HG03575 (cell line): Measurements from ENCODE around the gene ROPN1B.
"Not testable (repeated sequence)": the region's sequence is repeated elsewhere in the genome, so short reads cannot be mapped to it uniquely, and the experiment has no call there.

ENCODE experiments used
- ATAC-seq: cut with Tn5 transposase; IDR thresholded peaks from one replicate; pipeline ENCODE4 v1.9.1; 2021; ENCODE audit not compliant: unreplicated experiment, insufficient number of reproducible peaks, low FRiP score; ENCODE audit errors: extremely low read depth

Gene ROPN1B

DNA sequence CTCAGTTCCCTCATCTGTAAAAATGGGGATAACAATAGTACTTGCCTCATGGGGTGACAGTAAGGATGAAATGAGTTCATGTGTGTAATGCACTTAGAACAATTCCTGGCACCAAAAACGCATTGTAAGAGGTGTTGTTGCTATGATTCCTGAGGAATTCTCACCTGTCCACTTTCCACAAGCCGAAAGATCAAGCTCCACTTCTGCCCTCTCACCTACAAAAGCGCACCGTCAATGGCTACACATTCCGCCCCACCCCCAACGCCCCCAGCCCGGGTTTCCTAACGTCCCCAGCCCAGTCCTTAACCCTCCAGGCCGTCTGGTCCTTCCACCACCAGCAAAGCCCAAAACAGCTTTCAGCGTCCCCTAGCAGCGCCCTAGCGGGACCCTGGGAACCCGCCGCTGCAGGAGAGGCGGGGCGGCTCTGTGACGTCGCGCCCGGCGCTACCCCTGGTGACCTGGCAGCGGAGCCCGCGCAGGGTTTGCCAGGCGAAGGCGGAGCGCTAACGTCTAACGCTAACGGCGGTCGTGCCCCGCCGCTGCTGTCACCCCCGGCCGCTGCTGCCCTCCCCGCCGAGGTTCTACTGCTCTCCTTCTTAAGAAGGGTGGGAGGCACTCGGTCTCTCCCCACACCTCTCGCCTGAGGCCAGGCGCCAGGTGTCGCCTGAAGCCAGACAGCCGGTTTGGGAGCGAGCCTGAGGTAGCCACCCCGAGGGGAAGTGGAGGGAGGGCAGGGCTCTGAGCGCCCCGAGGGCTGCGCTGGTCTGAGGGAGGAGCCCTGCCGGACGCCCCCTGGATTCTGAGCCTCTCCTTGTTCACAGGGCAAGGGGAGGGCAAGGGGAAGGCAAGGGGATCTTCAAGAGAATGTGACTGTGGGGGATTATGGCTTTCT, at the start of gene ROPN1B:
Gene ROPN1B, plus strand, starts transcription at position 478 of the 892 bp plus-strand sequence. CDS start 2,877 bp downstream, outside the sequence.
- not testable (repeated sequence) for ATAC-seq

- ATAC-seq, result not testable (repeated sequence)
Observed at GRCh38 chr3:125920191-125920590, 48.8 kb upstream of the ROPN1B start.

GRCh38 chr3:125920751-125921279, 48.2 kb upstream of the ROPN1B start:
- not testable (repeated sequence) for ATAC-seq

- ATAC-seq, result not testable (repeated sequence)
Observed at GRCh38 chr3:125921712-125922111, 47.3 kb upstream of the ROPN1B start.

GRCh38 chr3:125923324-125924115, 45.5 kb upstream of the ROPN1B start:
- not testable (repeated sequence) for ATAC-seq

- ATAC-seq, result not testable (repeated sequence)
Observed at GRCh38 chr3:125924276-125924675, 44.7 kb upstream of the ROPN1B start.

- not testable (repeated sequence) for ATAC-seq
Observed at GRCh38 chr3:125925727-125926126, 43.3 kb upstream of the ROPN1B start.

GRCh38 chr3:125928771-125929545, 40.0 kb upstream of the ROPN1B start:
- not testable (repeated sequence) for ATAC-seq

DNA sequence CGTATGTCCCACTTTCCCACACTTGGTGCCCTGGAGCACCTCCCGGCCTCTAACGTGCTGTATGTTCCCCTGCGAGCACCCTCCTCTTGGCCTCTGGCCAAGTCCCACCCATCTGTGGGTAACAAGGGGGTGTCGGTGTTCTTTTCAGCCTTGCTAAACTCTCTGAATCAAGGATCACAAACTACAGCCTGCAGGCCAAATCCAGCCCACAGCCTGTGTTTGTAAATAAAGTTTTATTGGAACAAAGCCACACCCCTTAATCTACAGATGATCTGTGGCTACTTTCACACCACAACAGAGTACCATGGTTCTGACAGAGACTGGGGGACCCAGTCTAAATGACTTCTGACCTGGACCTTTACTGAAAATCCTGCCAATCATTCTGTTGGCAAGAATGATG, 39.2 kb upstream of the ROPN1B start:
- not testable (repeated sequence) for ATAC-seq

- ATAC-seq, result not testable (repeated sequence)
Observed at GRCh38 chr3:125931355-125931880, 37.6 kb upstream of the ROPN1B start.

DNA sequence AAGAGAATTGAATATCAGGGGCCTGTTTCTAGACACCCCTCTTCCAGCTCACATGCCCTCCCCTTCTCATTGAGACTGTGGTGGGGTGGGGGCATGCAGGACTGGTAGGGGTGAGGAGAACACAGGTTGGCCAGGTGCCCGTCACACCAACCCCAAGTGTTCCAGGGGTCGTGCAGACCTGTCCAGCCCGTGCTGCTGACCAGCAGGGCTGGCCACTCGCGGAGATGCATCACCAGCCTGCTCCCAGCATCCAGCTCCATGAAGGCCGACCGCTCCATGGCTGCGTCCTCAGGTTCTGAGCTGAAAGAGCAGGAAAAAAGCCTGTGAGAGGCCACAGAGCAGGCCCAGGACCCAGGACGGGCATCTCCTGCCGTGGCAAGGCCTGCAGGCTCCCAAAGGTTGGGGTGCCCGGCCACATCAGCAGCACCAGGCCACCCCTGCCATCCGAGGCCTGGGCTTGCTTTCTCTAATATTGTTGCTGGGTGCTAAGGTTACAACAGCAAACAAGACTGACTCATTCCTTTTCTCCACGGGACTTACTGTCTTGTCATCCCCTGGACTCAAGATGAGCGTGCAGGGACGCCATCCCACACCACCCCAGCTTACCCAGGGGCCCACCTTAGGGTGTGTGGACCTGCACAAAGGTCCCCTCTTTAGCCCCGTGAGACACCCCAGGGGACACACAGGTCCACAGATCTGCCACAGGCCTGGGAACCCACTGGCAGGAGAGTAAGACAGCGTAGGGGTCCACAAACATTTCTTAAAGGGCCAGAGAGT, 35.4 kb upstream of the ROPN1B start:
- ATAC-seq, result not testable (repeated sequence)

- not testable (repeated sequence) for ATAC-seq
Observed at GRCh38 chr3:125935252-125935874, 33.6 kb upstream of the ROPN1B start.

GRCh38 chr3:125936210-125936815, 32.7 kb upstream of the ROPN1B start:
- not testable (repeated sequence) for ATAC-seq

- ATAC-seq, result not testable (repeated sequence)
Observed at GRCh38 chr3:125936891-125937290, 32.1 kb upstream of the ROPN1B start.

- ATAC-seq, result not testable (repeated sequence)
Observed at GRCh38 chr3:125947806-125948205, 21.2 kb upstream of the ROPN1B start.

DNA sequence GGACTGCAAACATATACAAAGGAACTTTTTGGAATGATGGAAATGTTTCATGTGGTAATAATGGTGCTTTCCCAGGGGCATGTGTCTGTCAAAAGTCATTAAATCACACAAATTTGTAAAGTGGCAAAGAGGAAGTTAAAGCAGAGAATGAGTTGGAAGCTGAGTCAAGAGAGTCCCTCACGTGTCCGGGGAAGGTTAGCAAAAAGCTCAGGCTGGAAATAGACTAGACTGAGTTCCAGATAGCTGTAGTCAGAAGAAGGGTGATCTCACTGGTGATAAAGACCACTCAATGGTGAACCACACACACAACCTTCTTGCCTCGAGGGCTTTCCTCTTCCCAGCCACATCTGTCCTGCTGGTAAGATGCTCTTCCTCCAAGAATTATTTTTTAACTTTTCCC, 20.1 kb upstream of the ROPN1B start:
- not testable (repeated sequence) for ATAC-seq

- ATAC-seq, result not testable (repeated sequence)
Observed at GRCh38 chr3:125951176-125951575, 17.8 kb upstream of the ROPN1B start.
